Duodenal mucosa (tissue), 2 donors: Measurements from ENCODE around the gene ABCE1.

Source experiments
- H3K27ac ChIP-seq: one replicate; pipeline ENCODE4 v1.7.0; 2013; ENCODE audit warnings: low read depth, low read length
- H3K27me3 ChIP-seq, 2 donors: one replicate each; pipeline ENCODE4 v1.7.0; 2013; ENCODE audit warnings: low read length in 2 of 2, control low read depth in 1 of 2; ENCODE audit not compliant: insufficient read depth in 2 of 2, control insufficient read depth in 1 of 2
- H3K36me3 ChIP-seq, 2 donors: one replicate each; pipeline ENCODE4 v1.7.0; 2013; ENCODE audit warnings: low read length in 2 of 2, control low read depth in 1 of 2; ENCODE audit not compliant: insufficient read depth in 2 of 2, control insufficient read depth in 1 of 2
- H3K4me1 ChIP-seq, 2 donors: one replicate each; pipeline ENCODE4 v1.7.0; 2013; ENCODE audit warnings: low read length in 2 of 2, control low read depth in 1 of 2; ENCODE audit not compliant: insufficient read depth in 2 of 2, control insufficient read depth in 1 of 2
- H3K4me3 ChIP-seq, 2 donors: one replicate each; pipeline ENCODE4 v1.7.0; 2013; ENCODE audit warnings: low read length in 2 of 2, low read depth in 1 of 2
- H3K9ac ChIP-seq, 2 donors: one replicate each; pipeline ENCODE4 v1.7.0; 2013; ENCODE audit warnings: low read length in 2 of 2, low read depth in 1 of 2
- H3K9me3 ChIP-seq, 2 donors: one replicate each; pipeline ENCODE4 v1.7.0; 2013; ENCODE audit warnings: low read length in 2 of 2, control low read depth in 1 of 2; ENCODE audit not compliant: control insufficient read depth in 1 of 2

Gene ABCE1

GRCh38 chr4:145071560-145071959 lies 26.6 kb upstream of the ABCE1 start:
- H3K9ac ChIP-seq, result no peak overlapping the region
- peaks cover 0 to under 1% of the 10 kb centered on the region in 2 donors for H3K4me1 ChIP-seq
- no peak overlapping the region for H3K27ac ChIP-seq
- H3K36me3 ChIP-seq, result peaks cover 0 to 6% of the 10 kb centered on the region in 2 donors
- no peaks in the 10 kb centered on the region for H3K27me3 ChIP-seq
- H3K4me3 ChIP-seq, result no peak overlapping the region
- H3K9me3 ChIP-seq, result no peaks in the 10 kb centered on the region

- no peak overlapping the region for H3K4me3 ChIP-seq
- H3K27ac ChIP-seq, result no peak overlapping the region
- H3K9me3 ChIP-seq, result no peaks in the 10 kb centered on the region
- peaks cover 0 to 12% of the 10 kb centered on the region in 2 donors for H3K36me3 ChIP-seq
- no peak overlapping the region for H3K9ac ChIP-seq
- no peaks in the 10 kb centered on the region for H3K4me1 ChIP-seq
- H3K27me3 ChIP-seq, result no peaks in the 10 kb centered on the region
These were observed 22.2 kb upstream of the ABCE1 start for GRCh38 chr4:145075742-145076468.

- Histone ChIP-seq H3K9ac (no peak overlapping the region), H3K27me3 (no peaks in the 10 kb centered on the region), H3K4me3 (no peak overlapping the region), H3K36me3 (peaks cover 0 to 12% of the 10 kb centered on the region in 2 donors), H3K4me1 (no peaks in the 10 kb centered on the region), H3K9me3 (no peaks in the 10 kb centered on the region), H3K27ac (no peak overlapping the region)
These were observed 21.6 kb upstream of the ABCE1 start for GRCh38 chr4:145076469-145076855.

GRCh38 chr4:145081756-145082155 lies 16.4 kb upstream of the ABCE1 start:
- Histone ChIP-seq H3K36me3 (peaks cover 0 to 12% of the 10 kb centered on the region in 2 donors), H3K27me3 (no peaks in the 10 kb centered on the region), H3K4me1 (no peaks in the 10 kb centered on the region), H3K27ac (no peak overlapping the region), H3K9me3 (no peaks in the 10 kb centered on the region), H3K4me3 (no peak overlapping the region), H3K9ac (no peak overlapping the region)

- H3K27me3 ChIP-seq, result no peaks in the 10 kb centered on the region
- H3K36me3 ChIP-seq, result peaks cover 5 to 23% of the 10 kb centered on the region in 2 donors
- no peak overlapping the region for H3K4me3 ChIP-seq
- no peak overlapping the region for H3K9ac ChIP-seq
- no peak overlapping the region for H3K27ac ChIP-seq
- no peaks in the 10 kb centered on the region for H3K4me1 ChIP-seq
- H3K9me3 ChIP-seq, result no peaks in the 10 kb centered on the region
These were observed 14.1 kb upstream of the ABCE1 start for GRCh38 chr4:145083891-145084605.

- Histone ChIP-seq H3K4me1 (no peaks in the 10 kb centered on the region), H3K36me3 (peaks cover 14 to 50% of the 10 kb centered on the region in 2 donors), H3K27ac (no peak overlapping the region), H3K9ac (no peak overlapping the region), H3K9me3 (peaks cover 0 to 8% of the 10 kb centered on the region in 2 donors), H3K4me3 (no peak overlapping the region), H3K27me3 (no peaks in the 10 kb centered on the region)
These were observed 7.7 kb upstream of the ABCE1 start for GRCh38 chr4:145090380-145090779.

GRCh38 chr4:145093638-145094037 lies 4.5 kb upstream of the ABCE1 start:
- no peak overlapping the region for H3K9ac ChIP-seq
- H3K4me1 ChIP-seq, result peaks cover 7 to 10% of the 10 kb centered on the region in 2 donors
- no peaks in the 10 kb centered on the region for H3K27me3 ChIP-seq
- H3K36me3 ChIP-seq, result peaks cover 11 to 43% of the 10 kb centered on the region in 2 donors
- H3K4me3 ChIP-seq, result no peak overlapping the region
- no peak overlapping the region for H3K27ac ChIP-seq
- H3K9me3 ChIP-seq, result peaks cover 0 to 8% of the 10 kb centered on the region in 2 donors

- peaks cover 15 to 32% of the 10 kb centered on the region in 2 donors for H3K4me1 ChIP-seq
- H3K4me3 ChIP-seq, result peak overlapping the region; percentile 74 to 96
- peak overlapping the region; percentile 71 to 93 for H3K9ac ChIP-seq
- H3K9me3 ChIP-seq, result peaks cover 0 to 8% of the 10 kb centered on the region in 2 donors
- no peaks in the 10 kb centered on the region for H3K27me3 ChIP-seq
- peaks cover 11 to 24% of the 10 kb centered on the region in 2 donors for H3K36me3 ChIP-seq
- H3K27ac ChIP-seq, result peak overlapping the region; percentile 64
These were observed 735 bp upstream of the ABCE1 start for GRCh38 chr4:145097331-145097820.

- Histone ChIP-seq H3K4me1 (peaks cover 15 to 32% of the 10 kb centered on the region in 2 donors), H3K9ac (peak overlapping the region; percentile 71 to 93), H3K9me3 (peaks cover 0 to 7% of the 10 kb centered on the region in 2 donors), H3K4me3 (peak overlapping the region; percentile 74 to 96), H3K27me3 (no peaks in the 10 kb centered on the region), H3K36me3 (peaks cover 8 to 15% of the 10 kb centered on the region in 2 donors), H3K27ac (peak overlapping the region; percentile 73)
These were observed 545 bp downstream of the ABCE1 start for GRCh38 chr4:145098675-145099037.

- H3K9me3 ChIP-seq, result no peaks in the 10 kb centered on the region
- peaks cover 15 to 32% of the 10 kb centered on the region in 2 donors for H3K4me1 ChIP-seq
- H3K4me3 ChIP-seq, result peak overlapping the region; percentile 74 to 96
- H3K9ac ChIP-seq, result peak overlapping the region in 1 of 2 donors; percentile 93
- peaks cover 3 to 8% of the 10 kb centered on the region in 2 donors for H3K36me3 ChIP-seq
- H3K27ac ChIP-seq, result no peak overlapping the region
- no peaks in the 10 kb centered on the region for H3K27me3 ChIP-seq
These were observed 1.5 kb downstream of the ABCE1 start for GRCh38 chr4:145099653-145100052.
